ENCODE results near the gene SHB.
A peak's percentile ranks its signal among the peaks of the same experiment; 100 is the strongest.

SHB gene

GRCh38 chr9:37988602-37989001 lies 80.4 kb downstream of the SHB start:
- TF ChIP-seq CTCF (conservative IDR thresholded peaks at IDR 0.05): no peak
- H3K27ac ChIP-seq: no peak overlapping the region

- no peak for TF ChIP-seq CTCF (conservative IDR thresholded peaks at IDR 0.05)
- H3K27ac ChIP-seq: peak overlapping the region; percentile 47
Measured at GRCh38 chr9:37988041-37988440, 81.0 kb downstream of the SHB start.

GRCh38 chr9:37987467-37987981 lies 81.5 kb downstream of the SHB start:
- TF ChIP-seq CTCF (conservative IDR thresholded peaks at IDR 0.05): no peak
- peak overlapping the region; percentile 47 for H3K27ac ChIP-seq

GRCh38 chr9:37986771-37987258 lies 82.2 kb downstream of the SHB start:
- peak overlapping the region; percentile 47 for H3K27ac ChIP-seq

GRCh38 chr9:37986001-37986400 lies 83.0 kb downstream of the SHB start:
- no peak for TF ChIP-seq CTCF (conservative IDR thresholded peaks at IDR 0.05)
- H3K27ac ChIP-seq: no peak overlapping the region

More at GRCh38 chr9:37986771-37987258, 82.2 kb downstream of the SHB start:
- TF ChIP-seq CTCF (conservative IDR thresholded peaks at IDR 0.05): no peak

- H3K27ac ChIP-seq: no peak overlapping the region
- TF ChIP-seq CTCF (conservative IDR thresholded peaks at IDR 0.05): no peak
Measured at GRCh38 chr9:37984672-37985611, 84.1 kb downstream of the SHB start.

- no peak for TF ChIP-seq CTCF (conservative IDR thresholded peaks at IDR 0.05)
- H3K27ac ChIP-seq: no peak overlapping the region
Measured at GRCh38 chr9:37984278-37984671, 84.8 kb downstream of the SHB start.
